K562 (cell line): ENCODE results near the gene SPTBN5. TPM values are rescaled to one million over a fixed set of nuclear protein-coding genes. Genes with fewer than 3 reads are reported as not detected.

ENCODE experiments used
- BRD9 ChIP-seq: fragments of 450-650 bp; IDR thresholded peaks from 2 replicates; pipeline ENCODE4 v1.6.1; 2018; ENCODE audit warnings: low read depth; ENCODE audit not compliant: partially characterized antibody
- CBX5 ChIP-seq: IDR thresholded peaks from 2 replicates; pipeline ENCODE4 v1.6.1; 2014; ENCODE audit warnings: low read depth, borderline replicate concordance
- NEUROD1 ChIP-seq: fragments of 150-350 bp; IDR thresholded peaks from 2 replicates; pipeline ENCODE4 v1.6.1; 2014; ENCODE audit warnings: borderline replicate concordance, low read length, low read depth; ENCODE audit not compliant: partially characterized antibody
- SRSF7 ChIP-seq: fragments of 200-400 bp; formaldehyde crosslinking; optimal IDR thresholded peaks from 2 replicates; pipeline ENCODE3; 2017; ENCODE audit warnings: mild to moderate bottlenecking, low read depth, low read length
- TAL1 ChIP-seq: fragments of 450-650 bp; IDR thresholded peaks from 2 replicates; pipeline ENCODE4 v1.6.1; 2016; ENCODE audit warnings: mild to moderate bottlenecking
- TBL1XR1 ChIP-seq, 2 experiments: IDR thresholded peaks; 2 replicates each; pipeline ENCODE4 v1.6.1; 2012; ENCODE audit warnings: improper control_type of control experiment in 2 of 2, low read length in 2 of 2, mild to moderate bottlenecking in 1 of 2
- ZNF584 ChIP-seq: fragments of 200-800 bp; sonication (Bioruptor generic); IDR thresholded peaks from 2 replicates; pipeline ENCODE4 v1.6.1; 2016; ENCODE audit warnings: low read depth, mild to moderate bottlenecking, missing genetic modification characterization, missing compliant biosample characterization
- polyA plus RNA-seq, 8 experiments: library from polyadenylated mRNA; depleted of rRNA in 4 of 8; stranded (reverse) in 5 of 8; unstranded in 3 of 8; fragments of >200 nt; fragmentation: Nextera tagmentation in 2 of 8; fragmentation: Illumina TruSeq in 1 of 8; extraction: Ambion mirVana in 2 of 8; extraction: Trizol in 1 of 8; gene quantifications; 2 replicates each; pipeline versions ENCODE4 v1.2.1 to v1.2.3, GENCODE V29; 2011 to 2014; ENCODE audit warnings: inconsistent platforms in 1 of 8, missing spikeins in 1 of 8
- total RNA-seq, 7 experiments: library from RNA; depleted of rRNA in 6 of 7; stranded (reverse); fragments of >200 nt in 6 of 7; fragmentation: Illumina TruSeq in 2 of 7; extraction: Trizol in 2 of 7; gene quantifications; 2 replicates each; pipeline versions ENCODE4 v1.2.1 to v1.2.3, GENCODE V29; 2011 to 2021; ENCODE audit warnings: low replicate concordance in 1 of 7
- TF ChIP-seq, protein P1 (sequence below): fragments of 200-600 bp; sonication (generic); IDR thresholded peaks from one replicate; pipeline ENCODE4 v1.6.1; 2012; ENCODE audit warnings: mild to moderate bottlenecking, low read depth, low read length, inconsistent platforms
- TF ChIP-seq, protein P2 (sequence below): sonication (generic); formaldehyde crosslinking; IDR thresholded peaks from 2 replicates; pipeline ENCODE4 v1.8.1; 2023; ENCODE audit warnings: mild to moderate bottlenecking, missing genetic modification reagents
- TF ChIP-seq, protein P3 (sequence below): fragments of 250-450 bp; sonication (Bioruptor Pico); IDR thresholded peaks from 2 replicates; pipeline ENCODE4 v1.8.0; 2022; ENCODE audit warnings: inconsistent platforms, mild to moderate bottlenecking, moderate library complexity, borderline replicate concordance

SPTBN5 gene
- total and polyA plus RNA-seq, 9 of the 15 experiments (the other 6 are each of a cell fraction or from before 2014, with no cell fraction given): 0.02 TPM; not detected in 8

DNA sequence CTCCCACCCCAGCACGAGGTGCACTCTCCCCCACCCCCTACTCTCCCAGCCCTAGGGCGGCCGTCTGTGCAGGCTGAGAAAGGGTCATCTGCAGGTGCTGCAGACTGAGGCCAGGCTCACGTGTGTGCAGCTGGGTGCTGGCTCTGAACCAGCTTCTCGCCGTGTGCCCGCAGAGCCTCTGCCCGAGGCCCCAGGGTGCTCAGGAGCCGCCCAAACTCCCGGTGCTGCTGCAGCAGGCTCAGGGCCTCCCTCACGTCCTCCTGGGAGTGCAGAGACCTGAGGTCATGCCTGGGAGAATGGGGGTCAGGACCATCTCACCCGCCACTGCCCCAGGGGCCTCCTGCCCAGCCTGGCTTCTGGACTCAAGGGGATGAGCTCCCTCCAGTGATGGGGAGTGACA is 17.2 kb downstream of the SPTBN5 start (continued):
- TF ChIP-seq, protein P1, sequence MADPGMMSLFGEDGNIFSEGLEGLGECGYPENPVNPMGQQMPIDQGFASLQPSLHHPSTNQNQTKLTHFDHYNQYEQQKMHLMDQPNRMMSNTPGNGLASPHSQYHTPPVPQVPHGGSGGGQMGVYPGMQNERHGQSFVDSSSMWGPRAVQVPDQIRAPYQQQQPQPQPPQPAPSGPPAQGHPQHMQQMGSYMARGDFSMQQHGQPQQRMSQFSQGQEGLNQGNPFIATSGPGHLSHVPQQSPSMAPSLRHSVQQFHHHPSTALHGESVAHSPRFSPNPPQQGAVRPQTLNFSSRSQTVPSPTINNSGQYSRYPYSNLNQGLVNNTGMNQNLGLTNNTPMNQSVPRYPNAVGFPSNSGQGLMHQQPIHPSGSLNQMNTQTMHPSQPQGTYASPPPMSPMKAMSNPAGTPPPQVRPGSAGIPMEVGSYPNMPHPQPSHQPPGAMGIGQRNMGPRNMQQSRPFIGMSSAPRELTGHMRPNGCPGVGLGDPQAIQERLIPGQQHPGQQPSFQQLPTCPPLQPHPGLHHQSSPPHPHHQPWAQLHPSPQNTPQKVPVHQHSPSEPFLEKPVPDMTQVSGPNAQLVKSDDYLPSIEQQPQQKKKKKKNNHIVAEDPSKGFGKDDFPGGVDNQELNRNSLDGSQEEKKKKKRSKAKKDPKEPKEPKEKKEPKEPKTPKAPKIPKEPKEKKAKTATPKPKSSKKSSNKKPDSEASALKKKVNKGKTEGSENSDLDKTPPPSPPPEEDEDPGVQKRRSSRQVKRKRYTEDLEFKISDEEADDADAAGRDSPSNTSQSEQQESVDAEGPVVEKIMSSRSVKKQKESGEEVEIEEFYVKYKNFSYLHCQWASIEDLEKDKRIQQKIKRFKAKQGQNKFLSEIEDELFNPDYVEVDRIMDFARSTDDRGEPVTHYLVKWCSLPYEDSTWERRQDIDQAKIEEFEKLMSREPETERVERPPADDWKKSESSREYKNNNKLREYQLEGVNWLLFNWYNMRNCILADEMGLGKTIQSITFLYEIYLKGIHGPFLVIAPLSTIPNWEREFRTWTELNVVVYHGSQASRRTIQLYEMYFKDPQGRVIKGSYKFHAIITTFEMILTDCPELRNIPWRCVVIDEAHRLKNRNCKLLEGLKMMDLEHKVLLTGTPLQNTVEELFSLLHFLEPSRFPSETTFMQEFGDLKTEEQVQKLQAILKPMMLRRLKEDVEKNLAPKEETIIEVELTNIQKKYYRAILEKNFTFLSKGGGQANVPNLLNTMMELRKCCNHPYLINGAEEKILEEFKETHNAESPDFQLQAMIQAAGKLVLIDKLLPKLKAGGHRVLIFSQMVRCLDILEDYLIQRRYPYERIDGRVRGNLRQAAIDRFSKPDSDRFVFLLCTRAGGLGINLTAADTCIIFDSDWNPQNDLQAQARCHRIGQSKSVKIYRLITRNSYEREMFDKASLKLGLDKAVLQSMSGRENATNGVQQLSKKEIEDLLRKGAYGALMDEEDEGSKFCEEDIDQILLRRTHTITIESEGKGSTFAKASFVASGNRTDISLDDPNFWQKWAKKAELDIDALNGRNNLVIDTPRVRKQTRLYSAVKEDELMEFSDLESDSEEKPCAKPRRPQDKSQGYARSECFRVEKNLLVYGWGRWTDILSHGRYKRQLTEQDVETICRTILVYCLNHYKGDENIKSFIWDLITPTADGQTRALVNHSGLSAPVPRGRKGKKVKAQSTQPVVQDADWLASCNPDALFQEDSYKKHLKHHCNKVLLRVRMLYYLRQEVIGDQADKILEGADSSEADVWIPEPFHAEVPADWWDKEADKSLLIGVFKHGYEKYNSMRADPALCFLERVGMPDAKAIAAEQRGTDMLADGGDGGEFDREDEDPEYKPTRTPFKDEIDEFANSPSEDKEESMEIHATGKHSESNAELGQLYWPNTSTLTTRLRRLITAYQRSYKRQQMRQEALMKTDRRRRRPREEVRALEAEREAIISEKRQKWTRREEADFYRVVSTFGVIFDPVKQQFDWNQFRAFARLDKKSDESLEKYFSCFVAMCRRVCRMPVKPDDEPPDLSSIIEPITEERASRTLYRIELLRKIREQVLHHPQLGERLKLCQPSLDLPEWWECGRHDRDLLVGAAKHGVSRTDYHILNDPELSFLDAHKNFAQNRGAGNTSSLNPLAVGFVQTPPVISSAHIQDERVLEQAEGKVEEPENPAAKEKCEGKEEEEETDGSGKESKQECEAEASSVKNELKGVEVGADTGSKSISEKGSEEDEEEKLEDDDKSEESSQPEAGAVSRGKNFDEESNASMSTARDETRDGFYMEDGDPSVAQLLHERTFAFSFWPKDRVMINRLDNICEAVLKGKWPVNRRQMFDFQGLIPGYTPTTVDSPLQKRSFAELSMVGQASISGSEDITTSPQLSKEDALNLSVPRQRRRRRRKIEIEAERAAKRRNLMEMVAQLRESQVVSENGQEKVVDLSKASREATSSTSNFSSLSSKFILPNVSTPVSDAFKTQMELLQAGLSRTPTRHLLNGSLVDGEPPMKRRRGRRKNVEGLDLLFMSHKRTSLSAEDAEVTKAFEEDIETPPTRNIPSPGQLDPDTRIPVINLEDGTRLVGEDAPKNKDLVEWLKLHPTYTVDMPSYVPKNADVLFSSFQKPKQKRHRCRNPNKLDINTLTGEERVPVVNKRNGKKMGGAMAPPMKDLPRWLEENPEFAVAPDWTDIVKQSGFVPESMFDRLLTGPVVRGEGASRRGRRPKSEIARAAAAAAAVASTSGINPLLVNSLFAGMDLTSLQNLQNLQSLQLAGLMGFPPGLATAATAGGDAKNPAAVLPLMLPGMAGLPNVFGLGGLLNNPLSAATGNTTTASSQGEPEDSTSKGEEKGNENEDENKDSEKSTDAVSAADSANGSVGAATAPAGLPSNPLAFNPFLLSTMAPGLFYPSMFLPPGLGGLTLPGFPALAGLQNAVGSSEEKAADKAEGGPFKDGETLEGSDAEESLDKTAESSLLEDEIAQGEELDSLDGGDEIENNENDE: no peak
- TF ChIP-seq TAL1: no peak
- no peak for TF ChIP-seq CBX5
- no peak for TF ChIP-seq BRD9
- TF ChIP-seq, protein P2, sequence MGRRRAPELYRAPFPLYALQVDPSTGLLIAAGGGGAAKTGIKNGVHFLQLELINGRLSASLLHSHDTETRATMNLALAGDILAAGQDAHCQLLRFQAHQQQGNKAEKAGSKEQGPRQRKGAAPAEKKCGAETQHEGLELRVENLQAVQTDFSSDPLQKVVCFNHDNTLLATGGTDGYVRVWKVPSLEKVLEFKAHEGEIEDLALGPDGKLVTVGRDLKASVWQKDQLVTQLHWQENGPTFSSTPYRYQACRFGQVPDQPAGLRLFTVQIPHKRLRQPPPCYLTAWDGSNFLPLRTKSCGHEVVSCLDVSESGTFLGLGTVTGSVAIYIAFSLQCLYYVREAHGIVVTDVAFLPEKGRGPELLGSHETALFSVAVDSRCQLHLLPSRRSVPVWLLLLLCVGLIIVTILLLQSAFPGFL (CRISPR knock-in tag): no peak
- no peak for TF ChIP-seq TBL1XR1 (IDR thresholded peaks at IDR 0.05; ENCODE audit: low read length in 2 of 2)
- TF ChIP-seq, protein P3, sequence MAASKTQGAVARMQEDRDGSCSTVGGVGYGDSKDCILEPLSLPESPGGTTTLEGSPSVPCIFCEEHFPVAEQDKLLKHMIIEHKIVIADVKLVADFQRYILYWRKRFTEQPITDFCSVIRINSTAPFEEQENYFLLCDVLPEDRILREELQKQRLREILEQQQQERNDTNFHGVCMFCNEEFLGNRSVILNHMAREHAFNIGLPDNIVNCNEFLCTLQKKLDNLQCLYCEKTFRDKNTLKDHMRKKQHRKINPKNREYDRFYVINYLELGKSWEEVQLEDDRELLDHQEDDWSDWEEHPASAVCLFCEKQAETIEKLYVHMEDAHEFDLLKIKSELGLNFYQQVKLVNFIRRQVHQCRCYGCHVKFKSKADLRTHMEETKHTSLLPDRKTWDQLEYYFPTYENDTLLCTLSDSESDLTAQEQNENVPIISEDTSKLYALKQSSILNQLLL (CRISPR knock-in tag): no peak
- no peak for TF ChIP-seq SRSF7
- no peak for TF ChIP-seq ZNF584 (CRISPR knock-in tag)
- TF ChIP-seq NEUROD1: no peak
- TF ChIP-seq, all 486 proteins: peak for 0
